ENCODE data around the gene IFI30.

- TF ChIP-seq CTCF (conservative IDR thresholded peaks at IDR 0.05; ENCODE audit: low read depth in 2 of 2), result no peak
- no peak for TF ChIP-seq REST (IDR thresholded peaks at IDR 0.05; ENCODE audit: unreplicated experiment)
- TF ChIP-seq EZH2phosphoT487 (IDR thresholded peaks at IDR 0.05; ENCODE audit: unreplicated experiment), result no peak
- TF ChIP-seq POLR2AphosphoS5 (IDR thresholded peaks at IDR 0.05; ENCODE audit: low read depth), result peak; percentile 65; the same call in 1 of the 2 replicates
- TF ChIP-seq STAT1 (IDR thresholded peaks at IDR 0.05; ENCODE audit: unreplicated experiment), result no peak
- no peak for TF ChIP-seq ETS1 (IDR thresholded peaks at IDR 0.05)
Measured at GRCh38 chr19:18204394-18205199, 31.0 kb downstream of the IFI30 start.

Data from GM23338 (cell line).